Tibial artery (tissue), 4 donors: ENCODE data around the gene VANGL2.

Source experiments
- DNase-seq, 2 donors: peaks; one replicate each; pipeline ENCODE4 v3.0.0-alpha.2; 2019
- H3K27ac ChIP-seq, 2 donors: fragments of 200-600 bp; sonication (generic) in 1 of 2; 1 replicate in 1 of 2; 2 replicates in 1 of 2; pipeline ENCODE4 v1.5.1; 2018 to 2019; ENCODE audit warnings: mild to moderate bottlenecking in 1 of 2
- H3K27me3 ChIP-seq, 2 donors: fragments of 200-600 bp; sonication (generic) in 1 of 2; one replicate each; pipeline versions ENCODE4 v1.5.1 to v1.6.0; 2016 to 2019
- H3K36me3 ChIP-seq, 3 donors: fragments of 200-600 bp; sonication (generic) in 2 of 3; one replicate each; pipeline ENCODE4 v1.5.1; 2016 to 2019; ENCODE audit warnings: mild to moderate bottlenecking in 2 of 3
- H3K4me1 ChIP-seq, 4 donors: fragments of 200-600 bp; sonication (generic) in 2 of 4; 1 replicate in 3 of 4; 2 replicates in 1 of 4; pipeline ENCODE4 v1.5.1; 2016 to 2019
- H3K4me3 ChIP-seq, 2 donors: fragments of 200-600 bp; sonication (generic) in 1 of 2; 1 replicate in 1 of 2; 2 replicates in 1 of 2; pipeline ENCODE4 v1.5.1; 2018 to 2019; ENCODE audit warnings: mild to moderate bottlenecking in 2 of 2
- H3K9me3 ChIP-seq, 3 donors: fragments of 200-600 bp; sonication (generic) in 1 of 3; one replicate each; pipeline ENCODE4 v1.5.1; 2016 to 2019
- intact Hi-C: fragments of 100-400 bp; cut with DNase I; formaldehyde crosslinking; loops from one replicate; pipeline ENCODE4 v1.15.0; 2023; ENCODE audit warnings: low total_unique reads
- TF ChIP-seq, protein P1 (sequence below), 2 experiments: fragments of 200-600 bp in 1 of 2; fragments of 450-650 bp in 1 of 2; IDR thresholded peaks; one replicate each; pipeline ENCODE4 v1.5.1; 2017 to 2019; ENCODE audit warnings: antibody characterized with exemption in 2 of 2, mild to moderate bottlenecking in 1 of 2, moderate library complexity in 1 of 2

Gene VANGL2

DNA sequence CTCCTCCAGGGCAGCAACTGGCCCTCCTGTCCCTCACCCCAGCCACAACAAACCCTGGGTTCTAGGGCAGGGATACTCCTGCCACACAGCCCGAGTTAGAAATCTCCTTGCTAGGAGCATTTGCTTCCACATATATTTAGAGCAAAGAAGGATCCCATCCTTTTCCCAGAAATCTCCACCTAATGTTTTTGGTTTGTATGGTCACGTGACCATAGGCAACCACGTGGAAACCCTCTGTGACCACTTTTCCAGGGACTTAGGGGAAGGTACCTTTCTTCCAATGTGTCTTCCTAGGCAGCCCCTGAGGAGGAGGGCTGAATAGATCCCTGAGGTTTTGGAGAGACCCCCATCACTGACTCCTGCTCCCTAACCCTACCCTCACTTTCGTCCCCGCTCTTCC, 25.5 kb downstream of the VANGL2 start:
- no peak overlapping the region for H3K27ac ChIP-seq
- no peaks in the 10 kb centered on the region for H3K4me1 ChIP-seq
- H3K4me3 ChIP-seq, result no peak overlapping the region
- intact Hi-C loops, result no loop called here
- peaks cover 0 to 30% (median 0%) of the 10 kb centered on the region in 3 donors for H3K36me3 ChIP-seq
- no peaks in the 10 kb centered on the region for H3K9me3 ChIP-seq
- H3K27me3 ChIP-seq, result no peaks in the 10 kb centered on the region
- TF ChIP-seq, protein P1, sequence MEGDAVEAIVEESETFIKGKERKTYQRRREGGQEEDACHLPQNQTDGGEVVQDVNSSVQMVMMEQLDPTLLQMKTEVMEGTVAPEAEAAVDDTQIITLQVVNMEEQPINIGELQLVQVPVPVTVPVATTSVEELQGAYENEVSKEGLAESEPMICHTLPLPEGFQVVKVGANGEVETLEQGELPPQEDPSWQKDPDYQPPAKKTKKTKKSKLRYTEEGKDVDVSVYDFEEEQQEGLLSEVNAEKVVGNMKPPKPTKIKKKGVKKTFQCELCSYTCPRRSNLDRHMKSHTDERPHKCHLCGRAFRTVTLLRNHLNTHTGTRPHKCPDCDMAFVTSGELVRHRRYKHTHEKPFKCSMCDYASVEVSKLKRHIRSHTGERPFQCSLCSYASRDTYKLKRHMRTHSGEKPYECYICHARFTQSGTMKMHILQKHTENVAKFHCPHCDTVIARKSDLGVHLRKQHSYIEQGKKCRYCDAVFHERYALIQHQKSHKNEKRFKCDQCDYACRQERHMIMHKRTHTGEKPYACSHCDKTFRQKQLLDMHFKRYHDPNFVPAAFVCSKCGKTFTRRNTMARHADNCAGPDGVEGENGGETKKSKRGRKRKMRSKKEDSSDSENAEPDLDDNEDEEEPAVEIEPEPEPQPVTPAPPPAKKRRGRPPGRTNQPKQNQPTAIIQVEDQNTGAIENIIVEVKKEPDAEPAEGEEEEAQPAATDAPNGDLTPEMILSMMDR (IDR thresholded peaks at IDR 0.05), result no peak
- DNase-seq, result no peak

DNA sequence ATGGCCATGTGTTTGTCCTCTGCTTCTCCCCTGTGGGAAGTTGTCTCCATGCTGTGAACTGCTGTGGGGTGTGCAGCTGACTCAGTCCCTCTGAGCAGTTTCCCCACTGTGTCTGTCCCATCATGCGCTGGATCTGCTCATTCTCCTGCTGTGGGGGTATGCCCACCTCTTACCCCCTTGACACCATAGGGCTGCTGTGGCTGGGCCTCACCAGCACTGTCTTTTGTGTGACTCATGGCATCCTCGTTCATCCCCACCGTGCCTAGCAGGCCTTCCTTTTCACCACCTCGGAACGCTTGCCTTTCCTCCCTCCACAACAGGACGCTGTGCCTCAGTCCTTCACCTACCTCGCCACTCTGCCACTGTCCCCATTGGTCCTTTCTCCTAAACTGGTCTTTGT, 27.3 kb downstream of the VANGL2 start:
- peaks cover 0 to 3% of the 10 kb centered on the region in 2 donors for H3K27me3 ChIP-seq
- intact Hi-C loops, result no loop called here
- H3K9me3 ChIP-seq, result no peaks in the 10 kb centered on the region
- no peak for DNase-seq
- TF ChIP-seq, protein P1 (IDR thresholded peaks at IDR 0.05), result no peak
- no peak overlapping the region for H3K4me3 ChIP-seq
- H3K27ac ChIP-seq, result no peak overlapping the region
- no peaks in the 10 kb centered on the region for H3K4me1 ChIP-seq
- peaks cover 0 to 22% (median 0%) of the 10 kb centered on the region in 3 donors for H3K36me3 ChIP-seq

DNA sequence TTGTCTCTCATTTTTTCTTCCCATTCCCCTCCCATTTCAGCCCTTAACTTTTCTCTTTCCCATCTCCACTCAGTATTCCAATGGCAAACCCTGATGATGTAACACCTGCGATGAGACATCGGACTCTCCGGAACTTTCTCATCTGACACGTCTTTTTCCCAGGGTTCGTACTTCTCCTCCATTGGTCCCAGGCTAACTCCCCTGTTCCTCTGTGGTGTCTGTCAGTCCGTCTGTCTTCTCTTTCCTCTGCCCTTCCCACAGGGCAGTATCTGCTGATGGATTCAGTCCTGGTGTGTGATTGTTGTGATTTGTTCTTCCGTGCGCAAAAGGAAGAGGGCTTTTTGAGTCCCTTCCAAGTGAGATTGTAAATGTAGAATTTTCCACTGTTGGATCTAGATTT, 27.7 kb downstream of the VANGL2 start:
- DNase-seq, result no peak
- no peaks in the 10 kb centered on the region for H3K9me3 ChIP-seq
- peaks cover 0 to 3% of the 10 kb centered on the region in 2 donors for H3K27me3 ChIP-seq
- H3K27ac ChIP-seq, result no peak overlapping the region
- TF ChIP-seq, protein P1 (IDR thresholded peaks at IDR 0.05), result no peak
- peaks cover 0 to 22% (median 0%) of the 10 kb centered on the region in 3 donors for H3K36me3 ChIP-seq
- no peaks in the 10 kb centered on the region for H3K4me1 ChIP-seq
- no peak overlapping the region for H3K4me3 ChIP-seq
- intact Hi-C loops, result no loop called here

DNA sequence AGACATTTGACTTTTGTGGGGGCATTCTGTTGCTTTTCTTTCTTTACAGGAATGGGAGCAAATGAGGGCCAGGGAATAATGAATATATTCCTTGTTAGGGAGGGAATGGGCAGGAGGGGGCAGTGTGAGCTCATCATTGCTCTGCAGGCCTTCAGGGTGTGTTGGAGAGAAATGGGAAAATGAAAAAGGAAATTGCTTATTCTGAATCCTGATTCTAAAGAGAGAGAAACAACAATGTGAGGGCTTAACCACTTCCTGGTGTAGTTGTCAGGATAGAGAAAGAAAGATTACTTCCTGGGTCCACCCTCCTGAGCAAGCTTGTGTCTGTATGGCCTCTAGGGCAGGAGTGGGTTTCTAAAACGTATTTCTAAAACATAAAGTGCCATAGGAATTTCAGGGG, 28.3 kb downstream of the VANGL2 start:
- Histone ChIP-seq H3K36me3 (peaks cover 0 to 22% (median 0%) of the 10 kb centered on the region in 3 donors), H3K4me1 (no peaks in the 10 kb centered on the region), H3K4me3 (no peak overlapping the region), H3K27me3 (peaks cover 0 to 3% of the 10 kb centered on the region in 2 donors), H3K9me3 (no peaks in the 10 kb centered on the region), H3K27ac (no peak overlapping the region)
- intact Hi-C loops, result no loop called here
- TF ChIP-seq, protein P1 (IDR thresholded peaks at IDR 0.05), result peak in 1 of 2 experiments; percentile 36
- DNase-seq, result no peak

DNA sequence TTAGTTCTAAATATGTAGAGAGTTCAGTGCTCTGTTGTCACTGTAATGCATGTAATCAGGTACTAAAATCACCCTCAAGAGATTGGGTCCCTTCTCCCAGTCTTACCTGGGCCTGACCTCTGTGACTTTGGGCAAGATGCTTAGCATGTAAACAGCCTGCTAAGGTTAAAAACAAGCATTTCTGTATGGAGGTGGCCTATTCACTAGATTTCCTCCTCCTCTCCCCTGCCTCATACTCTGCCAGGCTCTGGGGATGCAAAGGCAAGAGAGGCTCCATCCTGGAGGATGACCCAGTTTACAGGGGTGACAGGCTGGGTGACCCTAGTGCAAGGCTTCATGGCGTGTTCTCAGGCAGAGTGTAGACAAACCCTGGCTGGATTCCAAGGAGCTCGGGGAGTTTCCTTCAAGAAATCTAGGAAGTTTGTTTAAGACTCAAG, 28.8 kb downstream of the VANGL2 start:
- intact Hi-C loops, result no loop called here
- TF ChIP-seq, protein P1 (IDR thresholded peaks at IDR 0.05), result no peak
- no peaks in the 10 kb centered on the region for H3K4me1 ChIP-seq
- H3K27ac ChIP-seq, result no peak overlapping the region
- H3K27me3 ChIP-seq, result peaks cover 0 to 3% of the 10 kb centered on the region in 2 donors
- no peak overlapping the region for H3K4me3 ChIP-seq
- no peak for DNase-seq
- H3K36me3 ChIP-seq, result peaks cover 0 to 19% (median 0%) of the 10 kb centered on the region in 3 donors
- no peaks in the 10 kb centered on the region for H3K9me3 ChIP-seq
